WERI-Rb-1 (cell line): ENCODE data around the gene SMC6.

Source experiments
- DNase-seq: peaks from one replicate; pipeline ENCODE4 v3.0.0-alpha.2; 2020
- H3K27ac ChIP-seq: fragments of 250-450 bp; sonication (Bioruptor Pico); 2 replicates; pipeline ENCODE4 v1.5.1; 2020; ENCODE audit warnings: mild to moderate bottlenecking, moderate library complexity
- H3K27me3 ChIP-seq: fragments of 250-450 bp; sonication (Bioruptor Pico); 2 replicates; pipeline ENCODE4 v1.5.1; 2021; ENCODE audit warnings: mild to moderate bottlenecking, low read depth, moderate library complexity; ENCODE audit not compliant: insufficient read depth, severe bottlenecking
- H3K36me3 ChIP-seq: fragments of 250-450 bp; sonication (Bioruptor Pico); 2 replicates; pipeline ENCODE4 v1.5.1; 2020; ENCODE audit warnings: mild to moderate bottlenecking, moderate library complexity
- H3K4me3 ChIP-seq: 2 replicates; pipeline ENCODE4 v1.5.1; 2011; ENCODE audit warnings: low read depth, mild to moderate bottlenecking, control low read depth, low read length
- H3K9me3 ChIP-seq: fragments of 250-450 bp; sonication (Bioruptor Pico); 2 replicates; pipeline ENCODE4 v1.5.1; 2021; ENCODE audit warnings: mild to moderate bottlenecking, moderate library complexity; ENCODE audit not compliant: severe bottlenecking
- CTCF ChIP-seq: IDR thresholded peaks from 2 replicates; pipeline ENCODE4 v1.5.1; 2011; ENCODE audit warnings: low read depth, mild to moderate bottlenecking, control low read depth, inconsistent platforms, low read length

The SMC6 gene

GRCh38 chr2:17753803-17754663 is at the start of gene SMC6, which contains the start of gene GEN1:
SMC6 (minus strand) TSS chr2:17753810; CDS start chr2:17745946, 7,864 bp downstream.
GEN1 (plus strand) TSS chr2:17754138; CDS start chr2:17759944, 5,806 bp downstream.
- Histone ChIP-seq H3K9me3 (no peaks in the 10 kb centered on the region), H3K4me3 (peak within 1 kb of the TSS; percentile 91), H3K27ac (peak within 1 kb of the TSS; percentile 98), H3K27me3 (no peaks in the 10 kb centered on the region), H3K36me3 (peaks cover 13% of the 10 kb centered on the region)
- peak; percentile 98 for DNase-seq
- TF ChIP-seq CTCF: no peak

GRCh38 chr2:17800693-17801458 is 47.3 kb upstream of the SMC6 start:
- H3K4me3 ChIP-seq: no peak overlapping the region
- no peak overlapping the region for H3K27ac ChIP-seq
- no peak for DNase-seq

GRCh38 chr2:17800219-17800618 is 46.6 kb upstream of the SMC6 start:
- no peak for TF ChIP-seq CTCF
- no peak overlapping the region for H3K27ac ChIP-seq
- no peak for DNase-seq

More at GRCh38 chr2:17800693-17801458, 47.3 kb upstream of the SMC6 start:
- TF ChIP-seq CTCF: no peak
- Histone ChIP-seq H3K36me3 (no peaks in the 10 kb centered on the region), H3K27me3 (no peaks in the 10 kb centered on the region), H3K9me3 (no peaks in the 10 kb centered on the region)

GRCh38 chr2:17799301-17800120 is 45.9 kb upstream of the SMC6 start:
- Histone ChIP-seq H3K4me3 (no peak overlapping the region), H3K27me3 (no peaks in the 10 kb centered on the region), H3K9me3 (no peaks in the 10 kb centered on the region), H3K36me3 (no peaks in the 10 kb centered on the region), H3K27ac (no peak overlapping the region)
- no peak for TF ChIP-seq CTCF
- no peak for DNase-seq

More at GRCh38 chr2:17800219-17800618, 46.6 kb upstream of the SMC6 start:
- Histone ChIP-seq H3K36me3 (no peaks in the 10 kb centered on the region), H3K4me3 (no peak overlapping the region), H3K27me3 (no peaks in the 10 kb centered on the region), H3K9me3 (no peaks in the 10 kb centered on the region)

- TF ChIP-seq CTCF: no peak
- Histone ChIP-seq H3K27ac (no peak overlapping the region), H3K27me3 (no peaks in the 10 kb centered on the region), H3K9me3 (no peaks in the 10 kb centered on the region), H3K4me3 (no peak overlapping the region), H3K36me3 (no peaks in the 10 kb centered on the region)
- no peak for DNase-seq
Measured at GRCh38 chr2:17798338-17798737, 44.7 kb upstream of the SMC6 start.
